GM12878 (cell line): ENCODE results near the gene CHST8. TPM values are rescaled to one million over a fixed set of nuclear protein-coding genes. Genes with fewer than 3 reads are reported as not detected.
A peak's percentile ranks its signal among the peaks of the same experiment; 100 is the strongest.

Source experiments
- ATAC-seq: fragments of 200-7000 bp; cut with Tn5 transposase; 3 replicates; pipeline ENCODE4 v1.9.1; 2020; ENCODE audit warnings: mild to moderate bottlenecking, moderate library complexity
- BruUV-seq: library from RNA; stranded (reverse); fragments of 400-500 nt; replicated peaks from 2 replicates; lab custom pipeline; 2021; lab: Mats Ljungman, UMichigan
- CTCF ChIA-PET: fragments of 300-600 bp; sonication (Branson Sonifier 250); formaldehyde crosslinking; extraction: SDS; loops from one replicate; lab custom pipeline; 2021; ENCODE audit warnings: inconsistent platforms; lab: Yijun Ruan, JAX
- POLR2A ChIA-PET: fragments of 350-600 bp; formaldehyde crosslinking; extraction: SDS; loops from one replicate; lab custom pipeline; 2021; ENCODE audit warnings: inconsistent platforms; lab: Charles Lee
- RAD21 ChIA-PET: fragments of 300-600 bp; sonication (Branson Sonifier 250); formaldehyde crosslinking; loops from one replicate; lab custom pipeline; 2023; ENCODE audit warnings: antibody characterized with exemption; ENCODE audit not compliant: unreplicated experiment; lab: Charles Lee
- SMC1A ChIA-PET: fragments of 300-600 bp; sonication (Branson Sonifier 250); formaldehyde crosslinking; loops from one replicate; lab custom pipeline; 2023; ENCODE audit not compliant: unreplicated experiment, uncharacterized antibody; lab: Charles Lee
- DNase-seq: peaks from one replicate; pipeline ENCODE4 v3.0.0-alpha.2; 2011; ENCODE audit warnings: low read depth, low spot score
- FAIRE-seq: peaks from 3 replicates; lab custom pipeline; 2011; peaks lifted over from hg19 to GRCh38; lab: Jason Lieb, UNC
- H2AFZ ChIP-seq: 2 replicates; pipeline ENCODE4 v1.6.0; 2011; ENCODE audit warnings: low read depth, low read length, control low read depth; ENCODE audit not compliant: control insufficient read depth
- H3K27ac ChIP-seq: 2 replicates; pipeline ENCODE4 v1.5.1; 2011; ENCODE audit warnings: control low read depth; ENCODE audit not compliant: control insufficient read depth, insufficient read depth
- H3K27me3 ChIP-seq, 2 experiments: replicated peaks in 1 of 2; 2 replicates each; pipeline versions ENCODE4 v1.6.0 to v1.6.1; 2011; ENCODE audit warnings: low read length in 1 of 2; ENCODE audit not compliant: control insufficient read depth in 2 of 2, insufficient read depth in 2 of 2
- H3K36me3 ChIP-seq, 2 experiments: 2 replicates each; pipeline ENCODE4 v1.5.1; 2011; ENCODE audit warnings: low read length in 1 of 2; ENCODE audit not compliant: control insufficient read depth in 2 of 2, insufficient read depth in 2 of 2
- H3K4me1 ChIP-seq: 2 replicates; pipeline ENCODE4 v1.6.1; 2011; ENCODE audit warnings: mild to moderate bottlenecking, low read length, moderate library complexity, mixed read lengths; ENCODE audit not compliant: control insufficient read depth, insufficient read depth
- H3K4me2 ChIP-seq: 2 replicates; pipeline ENCODE4 v1.6.0; 2011; ENCODE audit warnings: control low read depth; ENCODE audit not compliant: control insufficient read depth, insufficient read depth
- H3K4me3 ChIP-seq: fragments of 200-600 bp; sonication (generic); 2 replicates; pipeline ENCODE4 v1.5.1; 2016
- H3K79me2 ChIP-seq: 2 replicates; pipeline ENCODE4 v1.6.0; 2011; ENCODE audit warnings: low read length; ENCODE audit not compliant: control insufficient read depth, insufficient read depth
- H3K9ac ChIP-seq: 2 replicates; pipeline ENCODE4 v1.8.0; 2011; ENCODE audit warnings: low read length, control low read depth, mixed read lengths; ENCODE audit not compliant: control insufficient read depth, insufficient read depth
- H3K9me3 ChIP-seq: replicated peaks from 3 replicates; pipeline ENCODE4 v1.5.1; 2011; ENCODE audit warnings: mild to moderate bottlenecking, low read length; ENCODE audit not compliant: control insufficient read depth, insufficient read depth
- H4K20me1 ChIP-seq: 2 replicates; pipeline ENCODE4 v1.6.0; 2011; ENCODE audit not compliant: control insufficient read depth, insufficient read depth
- DPF2 ChIP-seq: fragments of 450-650 bp; IDR thresholded peaks from 2 replicates; pipeline ENCODE4 v1.6.1; 2017; ENCODE audit warnings: mild to moderate bottlenecking
- NR2C1 ChIP-seq: fragments of 450-650 bp; IDR thresholded peaks from 2 replicates; pipeline ENCODE4 v1.6.1; 2017; ENCODE audit warnings: antibody characterized with exemption, mild to moderate bottlenecking, moderate library complexity
- TAF1 ChIP-seq: IDR thresholded peaks from 2 replicates; pipeline ENCODE4 v1.6.1; 2011; ENCODE audit warnings: mild to moderate bottlenecking, low read depth, low read length, borderline replicate concordance
- TBL1XR1 ChIP-seq: IDR thresholded peaks from 2 replicates; pipeline ENCODE4 v1.6.1; 2012; ENCODE audit warnings: low read depth, low read length, improper control_type of control experiment
- WGBS: methylation state at CpG from one replicate; pipeline ENCODE4 v1.1.6; 2016; ENCODE audit warnings: low lambda C conversion rate; ENCODE audit not compliant: insufficient replicate concordance, insufficient coverage; ENCODE audit errors: missing lambda C conversion rate; 5-methylcytosine and 5-hydroxymethylcytosine counted together
- in situ Hi-C: fragments of 300-500 bp; cut with MboI; formaldehyde crosslinking; loops from 9 replicates; pipeline ENCODE4 v1.14.3; 2018; ENCODE audit warnings: mixed read lengths
- intact Hi-C: fragments of 100-400 bp; cut with micrococcal nuclease; formaldehyde crosslinking; loops from one replicate; pipeline ENCODE4 v1.14.2; 2022; ENCODE audit not compliant: unreplicated experiment
- polyA plus RNA-seq, 11 experiments: library from polyadenylated mRNA; depleted of rRNA in 4 of 11; unstranded in 6 of 11; stranded (reverse) in 5 of 11; fragments of >200 nt; fragmentation: Nextera tagmentation in 4 of 11; fragmentation: Illumina TruSeq in 1 of 11; extraction: Ambion mirVana in 4 of 11; extraction: Trizol in 1 of 11; gene quantifications; 1 replicate in 1 of 11; 2 replicates in 10 of 11; pipeline versions ENCODE4 v1.2.1 to v1.2.3, GENCODE V29; 2011 to 2016; ENCODE audit warnings: inconsistent platforms in 2 of 11, missing spikeins in 2 of 11, low read depth in 1 of 11
- total RNA-seq, 4 experiments: library from RNA; depleted of rRNA in 3 of 4; stranded (reverse); fragments of >200 nt in 3 of 4; fragmentation: Illumina TruSeq in 1 of 4; extraction: Trizol in 1 of 4; gene quantifications; 2 replicates each; pipeline versions ENCODE4 v1.2.1 to v1.2.3, GENCODE V29; 2013 to 2021
- TF ChIP-seq, protein P1 (sequence below): IDR thresholded peaks from 2 replicates; pipeline ENCODE4 v1.6.1; 2011; ENCODE audit warnings: mild to moderate bottlenecking, low read depth, low read length, moderate library complexity; ENCODE audit not compliant: insufficient replicate concordance
- TF ChIP-seq, protein P2 (sequence below): fragments of 150-350 bp; IDR thresholded peaks from 2 replicates; pipeline ENCODE4 v1.6.1; 2016; ENCODE audit warnings: low read depth, low read length

The CHST8 gene
- total and polyA plus RNA-seq, 10 of the 15 experiments (the other 5 are each of a cell fraction or from before 2014, with no cell fraction given) = 0.06 TPM; not detected in 9

DNA sequence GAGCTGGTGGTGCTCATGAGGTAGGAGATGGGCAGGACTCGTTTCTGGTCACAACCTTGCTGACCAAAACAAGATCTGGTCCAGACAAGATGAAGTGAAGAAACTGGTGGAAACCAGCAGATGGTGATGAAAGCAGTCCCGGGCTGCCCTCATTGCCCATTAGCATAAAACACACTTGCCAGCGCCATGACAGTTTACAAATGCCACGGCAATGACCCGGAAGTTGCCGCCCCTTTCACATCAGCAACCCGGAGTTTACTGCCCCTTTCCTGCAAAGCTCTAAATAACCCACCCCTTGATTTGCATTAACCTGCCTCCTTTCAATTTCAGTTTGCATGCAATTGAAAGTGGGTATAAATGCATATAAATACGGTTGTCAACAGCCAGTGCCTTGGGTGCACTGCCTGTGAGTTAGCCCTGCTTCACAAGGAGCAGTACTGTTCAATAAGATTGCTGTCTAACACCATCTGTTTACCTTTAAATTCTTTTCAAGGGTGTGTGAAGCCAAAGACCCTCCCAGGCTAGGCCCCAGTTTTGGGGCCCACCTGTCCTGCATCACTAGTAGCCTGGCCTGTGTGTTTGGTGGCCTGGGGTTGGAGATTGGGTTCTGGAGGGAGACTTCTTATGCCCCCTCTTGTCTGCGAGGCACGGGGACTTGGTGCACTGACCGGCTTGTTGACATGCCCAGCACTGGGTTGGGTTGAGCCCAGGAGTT, 38.8 kb downstream of the CHST8 start:
- no TSS peak for BruUV-seq
- Histone ChIP-seq H2AFZ (no peak overlapping the region), H3K4me1 (no peaks in the 10 kb centered on the region), H3K9me3 (no peaks in the 10 kb centered on the region), H3K79me2 (no peaks in the 10 kb centered on the region), H3K36me3 (no peaks in the 10 kb centered on the region), H3K4me2 (no peak overlapping the region), H4K20me1 (no peaks in the 10 kb centered on the region), H3K27ac (no peak overlapping the region), H3K4me3 (no peak overlapping the region), H3K27me3 (no peaks in the 10 kb centered on the region), H3K9ac (no peak overlapping the region)
- CTCF ChIA-PET = no interaction called here
- POLR2A ChIA-PET = no interaction called here
- ATAC-seq (no peak), FAIRE-seq (no peak), DNase-seq (no peak)
- no peak for TF ChIP-seq DPF2
- TF ChIP-seq, protein P1, sequence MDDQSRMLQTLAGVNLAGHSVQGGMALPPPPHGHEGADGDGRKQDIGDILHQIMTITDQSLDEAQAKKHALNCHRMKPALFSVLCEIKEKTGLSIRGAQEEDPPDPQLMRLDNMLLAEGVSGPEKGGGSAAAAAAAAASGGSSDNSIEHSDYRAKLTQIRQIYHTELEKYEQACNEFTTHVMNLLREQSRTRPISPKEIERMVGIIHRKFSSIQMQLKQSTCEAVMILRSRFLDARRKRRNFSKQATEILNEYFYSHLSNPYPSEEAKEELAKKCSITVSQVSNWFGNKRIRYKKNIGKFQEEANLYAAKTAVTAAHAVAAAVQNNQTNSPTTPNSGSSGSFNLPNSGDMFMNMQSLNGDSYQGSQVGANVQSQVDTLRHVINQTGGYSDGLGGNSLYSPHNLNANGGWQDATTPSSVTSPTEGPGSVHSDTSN = no peak
- peak; percentile 28; the same call in 1 of the 2 replicates for TF ChIP-seq NR2C1
- no peak for TF ChIP-seq TBL1XR1
- TF ChIP-seq TAF1 = no peak
- TF ChIP-seq, protein P2, sequence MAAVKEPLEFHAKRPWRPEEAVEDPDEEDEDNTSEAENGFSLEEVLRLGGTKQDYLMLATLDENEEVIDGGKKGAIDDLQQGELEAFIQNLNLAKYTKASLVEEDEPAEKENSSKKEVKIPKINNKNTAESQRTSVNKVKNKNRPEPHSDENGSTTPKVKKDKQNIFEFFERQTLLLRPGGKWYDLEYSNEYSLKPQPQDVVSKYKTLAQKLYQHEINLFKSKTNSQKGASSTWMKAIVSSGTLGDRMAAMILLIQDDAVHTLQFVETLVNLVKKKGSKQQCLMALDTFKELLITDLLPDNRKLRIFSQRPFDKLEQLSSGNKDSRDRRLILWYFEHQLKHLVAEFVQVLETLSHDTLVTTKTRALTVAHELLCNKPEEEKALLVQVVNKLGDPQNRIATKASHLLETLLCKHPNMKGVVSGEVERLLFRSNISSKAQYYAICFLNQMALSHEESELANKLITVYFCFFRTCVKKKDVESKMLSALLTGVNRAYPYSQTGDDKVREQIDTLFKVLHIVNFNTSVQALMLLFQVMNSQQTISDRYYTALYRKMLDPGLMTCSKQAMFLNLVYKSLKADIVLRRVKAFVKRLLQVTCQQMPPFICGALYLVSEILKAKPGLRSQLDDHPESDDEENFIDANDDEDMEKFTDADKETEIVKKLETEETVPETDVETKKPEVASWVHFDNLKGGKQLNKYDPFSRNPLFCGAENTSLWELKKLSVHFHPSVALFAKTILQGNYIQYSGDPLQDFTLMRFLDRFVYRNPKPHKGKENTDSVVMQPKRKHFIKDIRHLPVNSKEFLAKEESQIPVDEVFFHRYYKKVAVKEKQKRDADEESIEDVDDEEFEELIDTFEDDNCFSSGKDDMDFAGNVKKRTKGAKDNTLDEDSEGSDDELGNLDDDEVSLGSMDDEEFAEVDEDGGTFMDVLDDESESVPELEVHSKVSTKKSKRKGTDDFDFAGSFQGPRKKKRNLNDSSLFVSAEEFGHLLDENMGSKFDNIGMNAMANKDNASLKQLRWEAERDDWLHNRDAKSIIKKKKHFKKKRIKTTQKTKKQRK = no peak
- RAD21 ChIA-PET = no interaction called here
- in situ Hi-C loops = no loop called here
- SMC1A ChIA-PET = no interaction called here
- WGBS = 39% methylated on average over 11 of the region's 11 CpGs
- intact Hi-C loops = no loop called here
